DND-41 (cell line): ENCODE measurements around the gene RBFOX2.

Experiments used
- ATAC-seq: fragments of 200-7000 bp; cut with Tn5 transposase; 3 replicates; pipeline ENCODE4 v1.9.1; 2021; ENCODE audit warnings: low read depth; ENCODE audit not compliant: insufficient read depth
- DNase-seq: peaks from one replicate; pipeline ENCODE4 v3.0.0-alpha.2; 2020
- H2AFZ ChIP-seq: 2 replicates; pipeline ENCODE4 v1.6.0; 2012; ENCODE audit warnings: low read depth, low read length
- H3K27ac ChIP-seq: 2 replicates; pipeline ENCODE4 v1.5.1; 2012; ENCODE audit warnings: low read length, inconsistent platforms
- H3K27me3 ChIP-seq: fragments of 200-600 bp; sonication (generic); 2 replicates; pipeline ENCODE4 v1.6.0; 2012; ENCODE audit warnings: low read length, mild to moderate bottlenecking, inconsistent platforms; ENCODE audit not compliant: insufficient read depth, poor library complexity
- H3K36me3 ChIP-seq: 2 replicates; pipeline ENCODE4 v1.5.1; 2012; ENCODE audit warnings: low read length, inconsistent platforms; ENCODE audit not compliant: insufficient read depth
- H3K4me1 ChIP-seq: 2 replicates; pipeline ENCODE4 v1.5.1; 2012; ENCODE audit warnings: mild to moderate bottlenecking, low read length; ENCODE audit not compliant: insufficient read depth
- H3K4me2 ChIP-seq: 2 replicates; pipeline ENCODE4 v1.6.0; 2012; ENCODE audit warnings: mild to moderate bottlenecking, moderate library complexity, low read length, inconsistent platforms; ENCODE audit not compliant: insufficient read depth
- H3K4me3 ChIP-seq, 2 experiments: fragments of 200-600 bp in 1 of 2; shearing (Covaris generic) in 1 of 2; 2 replicates each; pipeline ENCODE4 v1.5.1; 2012 to 2016; ENCODE audit warnings: inconsistent platforms in 2 of 2, low read length in 2 of 2, mild to moderate bottlenecking in 2 of 2, low read depth in 1 of 2, moderate library complexity in 1 of 2
- H3K79me2 ChIP-seq: 2 replicates; pipeline ENCODE4 v1.6.0; 2012; ENCODE audit warnings: low read length, inconsistent platforms; ENCODE audit not compliant: insufficient read depth
- H3K9ac ChIP-seq: 2 replicates; pipeline ENCODE4 v1.6.0; 2012; ENCODE audit warnings: low read depth, mild to moderate bottlenecking, inconsistent platforms, low read length, moderate library complexity
- H3K9me3 ChIP-seq: 2 replicates; pipeline ENCODE4 v1.5.1; 2012; ENCODE audit warnings: low read length, moderate library complexity, mild to moderate bottlenecking, inconsistent platforms; ENCODE audit not compliant: insufficient read depth, severe bottlenecking
- H4K20me1 ChIP-seq: 2 replicates; pipeline ENCODE4 v1.6.0; 2012; ENCODE audit warnings: low read length; ENCODE audit not compliant: insufficient read depth
- EZH2 ChIP-seq: IDR thresholded peaks from 3 replicates; pipeline ENCODE4 v1.6.1; 2012; ENCODE audit warnings: borderline replicate concordance, low read depth, mild to moderate bottlenecking, moderate library complexity, low read length, inconsistent platforms; ENCODE audit not compliant: severe bottlenecking
- TF ChIP-seq, protein P1 (sequence below): IDR thresholded peaks from 2 replicates; pipeline ENCODE4 v1.5.1; 2012; ENCODE audit warnings: borderline replicate concordance, low read length, moderate library complexity, mild to moderate bottlenecking; ENCODE audit not compliant: poor library complexity, severe bottlenecking; ENCODE audit errors: extremely low read depth

Gene RBFOX2

GRCh38 chr22:35966314-35967045, 62.1 kb downstream of the RBFOX2 start:
- DNase-seq (no peak), ATAC-seq (no peak)
- Histone ChIP-seq H3K4me2 (no peak overlapping the region), H3K27ac (no peak overlapping the region), H3K4me3 (no peak overlapping the region), H3K9me3 (no peaks in the 10 kb centered on the region), H3K9ac (no peak overlapping the region), H3K79me2 (no peaks in the 10 kb centered on the region), H3K36me3 (no peaks in the 10 kb centered on the region), H2AFZ (no peak overlapping the region), H3K27me3 (no peaks in the 10 kb centered on the region), H4K20me1 (no peaks in the 10 kb centered on the region), H3K4me1 (no peaks in the 10 kb centered on the region)
- TF ChIP-seq EZH2: no peak
- TF ChIP-seq, protein P1, sequence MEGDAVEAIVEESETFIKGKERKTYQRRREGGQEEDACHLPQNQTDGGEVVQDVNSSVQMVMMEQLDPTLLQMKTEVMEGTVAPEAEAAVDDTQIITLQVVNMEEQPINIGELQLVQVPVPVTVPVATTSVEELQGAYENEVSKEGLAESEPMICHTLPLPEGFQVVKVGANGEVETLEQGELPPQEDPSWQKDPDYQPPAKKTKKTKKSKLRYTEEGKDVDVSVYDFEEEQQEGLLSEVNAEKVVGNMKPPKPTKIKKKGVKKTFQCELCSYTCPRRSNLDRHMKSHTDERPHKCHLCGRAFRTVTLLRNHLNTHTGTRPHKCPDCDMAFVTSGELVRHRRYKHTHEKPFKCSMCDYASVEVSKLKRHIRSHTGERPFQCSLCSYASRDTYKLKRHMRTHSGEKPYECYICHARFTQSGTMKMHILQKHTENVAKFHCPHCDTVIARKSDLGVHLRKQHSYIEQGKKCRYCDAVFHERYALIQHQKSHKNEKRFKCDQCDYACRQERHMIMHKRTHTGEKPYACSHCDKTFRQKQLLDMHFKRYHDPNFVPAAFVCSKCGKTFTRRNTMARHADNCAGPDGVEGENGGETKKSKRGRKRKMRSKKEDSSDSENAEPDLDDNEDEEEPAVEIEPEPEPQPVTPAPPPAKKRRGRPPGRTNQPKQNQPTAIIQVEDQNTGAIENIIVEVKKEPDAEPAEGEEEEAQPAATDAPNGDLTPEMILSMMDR: no peak

DNA sequence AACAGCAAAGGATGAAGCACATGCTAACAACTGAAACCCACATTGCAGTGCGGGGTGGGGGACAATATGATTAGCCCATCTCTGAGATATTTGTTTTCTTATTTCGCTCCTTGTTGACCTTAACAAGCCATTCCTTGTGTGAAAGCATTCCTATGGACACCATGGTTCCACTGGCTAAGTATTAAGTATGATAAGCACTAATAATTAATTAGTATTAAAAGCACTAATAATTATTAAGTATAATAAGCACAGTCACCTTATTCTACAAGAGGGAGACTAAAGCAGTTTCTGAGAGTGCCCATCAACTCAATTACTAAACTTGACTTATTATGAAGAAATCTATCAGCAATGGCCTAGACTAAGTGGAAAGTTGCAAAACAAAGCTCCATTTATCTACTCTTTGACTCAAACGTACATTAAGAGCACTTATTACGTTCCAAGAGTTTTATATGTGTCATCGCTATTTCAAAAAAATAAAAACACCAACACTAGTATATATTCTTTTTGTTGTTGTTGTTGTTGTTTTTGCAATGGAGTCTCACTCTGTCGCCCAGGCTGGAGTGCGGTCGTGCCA, 65.3 kb downstream of the RBFOX2 start:
- no peaks in the 10 kb centered on the region for H3K79me2 ChIP-seq
- no peak overlapping the region for H3K9ac ChIP-seq
- no peaks in the 10 kb centered on the region for H3K36me3 ChIP-seq

DNA sequence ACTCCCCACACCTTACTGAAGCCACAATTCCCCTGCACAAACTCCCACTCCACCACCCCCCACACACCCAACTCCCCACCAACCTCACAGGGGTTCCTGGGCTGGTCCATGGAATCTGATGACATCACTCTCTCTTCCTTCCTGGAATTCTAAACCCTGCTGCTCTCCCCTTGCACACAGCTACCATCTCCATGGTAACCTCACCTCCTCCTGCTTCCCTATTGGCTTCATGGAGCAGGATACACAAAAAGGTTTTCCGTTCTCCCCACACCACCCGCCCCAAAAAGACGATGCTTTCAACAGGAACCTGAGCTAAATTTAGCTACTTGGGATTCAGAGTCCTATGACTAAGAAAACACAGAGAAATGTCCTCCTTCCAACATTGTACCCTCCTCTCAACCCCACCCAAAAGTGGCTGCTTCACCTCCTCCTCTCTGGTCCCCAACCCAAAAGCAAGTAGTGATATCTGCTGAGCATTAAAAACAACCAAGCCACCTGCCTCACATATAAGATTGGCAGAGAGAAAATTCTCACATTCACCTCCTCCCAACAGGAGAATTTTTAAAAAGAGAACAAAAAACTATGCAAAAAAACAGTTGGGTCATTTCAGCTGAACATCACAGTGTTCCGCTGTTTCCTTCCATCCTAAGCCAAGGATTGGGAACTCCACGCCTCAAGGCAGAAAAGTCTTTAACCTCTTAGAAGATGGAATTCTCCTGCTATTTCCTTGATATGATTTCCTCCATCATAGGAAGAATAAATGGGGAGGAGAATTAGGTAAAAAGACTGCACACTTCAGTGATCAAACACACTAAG, 66.9 kb downstream of the RBFOX2 start:
- Histone ChIP-seq H3K4me2 (no peak overlapping the region), H3K79me2 (no peaks in the 10 kb centered on the region), H3K4me3 (no peak overlapping the region), H4K20me1 (no peaks in the 10 kb centered on the region), H3K27me3 (peaks cover 3% of the 10 kb centered on the region), H3K36me3 (no peaks in the 10 kb centered on the region), H3K4me1 (no peaks in the 10 kb centered on the region), H3K9me3 (no peaks in the 10 kb centered on the region), H3K9ac (no peak overlapping the region), H3K27ac (no peak overlapping the region), H2AFZ (no peak overlapping the region)
- DNase-seq (no peak), ATAC-seq (no peak)
- TF ChIP-seq EZH2: no peak
- TF ChIP-seq, protein P1: no peak

More for the DNA sequence above, 65.3 kb downstream of the RBFOX2 start:
- no peak overlapping the region for H3K4me3 ChIP-seq
- H2AFZ ChIP-seq: no peak overlapping the region
- no peak for ATAC-seq
- DNase-seq: no peak
- H4K20me1 ChIP-seq: no peaks in the 10 kb centered on the region
- no peak for TF ChIP-seq EZH2
- TF ChIP-seq, protein P1: no peak
- H3K27me3 ChIP-seq: peaks cover 3% of the 10 kb centered on the region
- H3K27ac ChIP-seq: no peak overlapping the region
- H3K4me2 ChIP-seq: no peak overlapping the region
- H3K9me3 ChIP-seq: no peaks in the 10 kb centered on the region
- no peaks in the 10 kb centered on the region for H3K4me1 ChIP-seq
